Neutrophil (primary cell): ENCODE measurements around the gene IKBKG.
"Not testable (repeated sequence)": the region's sequence is repeated elsewhere in the genome, so short reads cannot be mapped to it uniquely, and the experiment has no call there.

ENCODE experiments used
- H3K27ac ChIP-seq: fragments of 200-600 bp; sonication (generic); 2 replicates; pipeline ENCODE4 v1.5.1; 2016; ENCODE audit warnings: mild to moderate bottlenecking, moderate library complexity
- H3K27me3 ChIP-seq: fragments of 200-600 bp; sonication (generic); 2 replicates; pipeline ENCODE4 v1.6.0; 2016; ENCODE audit warnings: mild to moderate bottlenecking
- H3K36me3 ChIP-seq: fragments of 200-600 bp; sonication (generic); 2 replicates; pipeline ENCODE4 v1.5.1; 2017
- H3K4me1 ChIP-seq, 2 experiments: fragments of 200-600 bp in 1 of 2; sonication (generic) in 1 of 2; 1 replicate in 1 of 2; 2 replicates in 1 of 2; pipeline versions ENCODE4 v1.5.1 to v1.6.1; 2013 to 2016; ENCODE audit warnings: low read depth in 1 of 2, low read length in 1 of 2, mild to moderate bottlenecking in 1 of 2, moderate library complexity in 1 of 2; ENCODE audit not compliant: control insufficient read depth in 1 of 2, insufficient read depth in 1 of 2
- H3K4me3 ChIP-seq, 2 experiments: fragments of 200-600 bp in 1 of 2; sonication (generic) in 1 of 2; 1 replicate in 1 of 2; 2 replicates in 1 of 2; pipeline ENCODE4 v1.5.1; 2013 to 2016; ENCODE audit warnings: low read depth in 1 of 2, low read length in 1 of 2, mild to moderate bottlenecking in 1 of 2, moderate library complexity in 1 of 2
- H3K9me3 ChIP-seq: fragments of 200-600 bp; sonication (generic); 2 replicates; pipeline ENCODE4 v1.5.1; 2016
- CTCF ChIP-seq: fragments of 200-600 bp; sonication (generic); IDR thresholded peaks from 2 replicates; pipeline ENCODE4 v1.5.1; 2016; ENCODE audit warnings: antibody characterized with exemption

The IKBKG gene

GRCh38 chrX:154603438-154604430, 56.3 kb downstream of the IKBKG start:
- no peak for TF ChIP-seq CTCF

GRCh38 chrX:154605566-154605965, 58.1 kb downstream of the IKBKG start:
- no peaks in the 10 kb centered on the region for H3K9me3 ChIP-seq

More at GRCh38 chrX:154603438-154604430, 56.3 kb downstream of the IKBKG start:
- Histone ChIP-seq H3K27me3 (no peaks in the 10 kb centered on the region), H3K36me3 (no peaks in the 10 kb centered on the region), H3K4me3 (no peak overlapping the region), H3K4me1 (no peaks in the 10 kb centered on the region), H3K9me3 (no peaks in the 10 kb centered on the region), H3K27ac (no peak overlapping the region)

GRCh38 chrX:154607370-154607769, 60.0 kb downstream of the IKBKG start:
- no peaks in the 10 kb centered on the region for H3K27me3 ChIP-seq
- no peaks in the 10 kb centered on the region for H3K9me3 ChIP-seq
- no peak overlapping the region for H3K27ac ChIP-seq
- no peaks in the 10 kb centered on the region for H3K36me3 ChIP-seq
- no peak overlapping the region for H3K4me3 ChIP-seq
- no peak for TF ChIP-seq CTCF
- H3K4me1 ChIP-seq = no peaks in the 10 kb centered on the region

More at GRCh38 chrX:154605566-154605965, 58.1 kb downstream of the IKBKG start:
- Histone ChIP-seq H3K27me3 (no peaks in the 10 kb centered on the region), H3K27ac (no peak overlapping the region), H3K4me1 (no peaks in the 10 kb centered on the region), H3K4me3 (no peak overlapping the region), H3K36me3 (no peaks in the 10 kb centered on the region)
- TF ChIP-seq CTCF = no peak

GRCh38 chrX:154607976-154608375, 60.6 kb downstream of the IKBKG start:
- not testable (repeated sequence) for H3K27ac ChIP-seq, H3K27me3 ChIP-seq, H3K4me1 ChIP-seq, H3K4me3 ChIP-seq, H3K36me3 ChIP-seq, H3K9me3 ChIP-seq

- not testable (repeated sequence) for H3K27me3 ChIP-seq, H3K4me1 ChIP-seq, H3K27ac ChIP-seq, H3K4me3 ChIP-seq, H3K9me3 ChIP-seq, H3K36me3 ChIP-seq
Measured at GRCh38 chrX:154608823-154609222, 61.4 kb downstream of the IKBKG start.

- H3K36me3 ChIP-seq, H3K27ac ChIP-seq, H3K9me3 ChIP-seq, H3K4me1 ChIP-seq, H3K4me3 ChIP-seq, H3K27me3 ChIP-seq: not testable (repeated sequence)
Measured at GRCh38 chrX:154611146-154611545, 63.7 kb downstream of the IKBKG start.

- H3K27ac ChIP-seq, H3K9me3 ChIP-seq, H3K36me3 ChIP-seq, H3K27me3 ChIP-seq, H3K4me1 ChIP-seq, H3K4me3 ChIP-seq: not testable (repeated sequence)
Measured at GRCh38 chrX:154613586-154613985, 66.2 kb downstream of the IKBKG start.
